HL-60 (cell line): ENCODE results near the gene PROCA1.
A peak's percentile ranks its signal among the peaks of the same experiment; 100 is the strongest.

Experiments used
- DNase-seq, 2 experiments: peaks; one replicate each; pipeline ENCODE4 v3.0.0-alpha.2; 2010 to 2020; ENCODE audit warnings: low read depth in 1 of 2, low spot score in 1 of 2
- H3K27ac ChIP-seq: fragments of 250-450 bp; sonication (Bioruptor Pico); replicated peaks from 2 replicates; pipeline ENCODE4 v1.5.1; 2020; ENCODE audit warnings: mild to moderate bottlenecking, moderate library complexity
- H3K27me3 ChIP-seq: fragments of 250-450 bp; sonication (Bioruptor Pico); 2 replicates; pipeline ENCODE4 v1.5.1; 2021; ENCODE audit warnings: mild to moderate bottlenecking, moderate library complexity; ENCODE audit not compliant: insufficient read depth, poor library complexity, severe bottlenecking
- H3K4me3 ChIP-seq: replicated peaks from 2 replicates; pipeline ENCODE4 v1.5.1; 2011; ENCODE audit warnings: mild to moderate bottlenecking, control low read depth, low read length; ENCODE audit not compliant: insufficient read depth
- CTCF ChIP-seq: IDR thresholded peaks from one replicate; pipeline ENCODE4 v1.5.1; 2011; ENCODE audit warnings: low read length, control low read depth, inconsistent platforms; ENCODE audit not compliant: insufficient read depth
- GABPA ChIP-seq: IDR thresholded peaks from 2 replicates; pipeline ENCODE4 v1.6.1; 2012; ENCODE audit warnings: low read depth
- POLR2AphosphoS5 ChIP-seq: IDR thresholded peaks from 2 replicates; pipeline ENCODE4 v1.6.1; 2012; ENCODE audit warnings: low read depth
- REST ChIP-seq: IDR thresholded peaks from 2 replicates; pipeline ENCODE4 v1.6.1; 2012; ENCODE audit warnings: low read depth; ENCODE audit not compliant: insufficient replicate concordance
- SPI1 ChIP-seq: IDR thresholded peaks from 2 replicates; pipeline ENCODE4 v1.6.1; 2012; ENCODE audit warnings: low read depth, mild to moderate bottlenecking, borderline replicate concordance

The PROCA1 gene

GRCh38 chr17:28710861-28711722 lies 596 bp downstream of the PROCA1 start:
- H3K27me3 ChIP-seq = peaks cover 2% of the 10 kb centered on the region
- DNase-seq = peak; percentile 74 to 85
- TF ChIP-seq CTCF (no peak), GABPA (no peak), REST (no peak), SPI1 (no peak), POLR2AphosphoS5 (no peak; the same call in 1 of the 2 replicates)
- H3K27ac ChIP-seq = peak overlapping the region; percentile 69
- H3K4me3 ChIP-seq = peak overlapping the region; percentile 62

- no peak for DNase-seq
- Histone ChIP-seq H3K4me3 (no peak overlapping the region), H3K27me3 (no peaks in the 10 kb centered on the region), H3K27ac (no peak overlapping the region)
- TF ChIP-seq CTCF (no peak), GABPA (no peak), POLR2AphosphoS5 (no peak), REST (no peak), SPI1 (no peak)
Measured at GRCh38 chr17:28707339-28707720, 4.4 kb downstream of the PROCA1 start.

GRCh38 chr17:28706471-28707338 lies 5.0 kb downstream of the PROCA1 start:
- Histone ChIP-seq H3K27ac (no peak overlapping the region), H3K4me3 (no peak overlapping the region), H3K27me3 (no peaks in the 10 kb centered on the region)
- no peak for DNase-seq
- no peak for TF ChIP-seq CTCF
- TF ChIP-seq GABPA = no peak
- no peak for TF ChIP-seq SPI1
- TF ChIP-seq POLR2AphosphoS5 = no peak
- TF ChIP-seq REST = no peak
